ENCODE data around the gene SECISBP2. TPM values are rescaled to one million over a fixed set of nuclear protein-coding genes. Genes with fewer than 3 reads are reported as not detected.

The SECISBP2 gene
- total and polyA plus RNA-seq, 2 donors from 2014 or later = 27.0 to 59.8 TPM

DNA sequence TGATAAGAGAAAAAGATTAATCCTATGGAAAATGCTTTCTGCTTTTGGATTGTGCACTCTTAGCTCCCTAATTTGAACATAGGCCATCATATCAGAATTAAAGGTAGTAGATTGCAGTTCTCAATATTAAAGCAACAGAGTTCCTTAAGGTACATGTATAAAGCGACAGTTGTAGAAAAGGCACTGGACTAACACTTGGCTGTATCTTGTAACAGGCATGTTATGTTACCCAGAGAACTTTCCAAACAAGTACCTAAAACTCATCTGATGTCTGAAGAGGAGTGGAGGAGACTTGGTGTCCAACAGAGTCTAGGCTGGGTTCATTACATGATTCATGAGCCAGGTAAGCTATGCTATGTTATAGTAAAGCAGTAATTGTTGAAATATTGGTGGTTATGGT lies 3.3 kb upstream of the SECISBP2 start:
- TF ChIP-seq, protein P1, sequence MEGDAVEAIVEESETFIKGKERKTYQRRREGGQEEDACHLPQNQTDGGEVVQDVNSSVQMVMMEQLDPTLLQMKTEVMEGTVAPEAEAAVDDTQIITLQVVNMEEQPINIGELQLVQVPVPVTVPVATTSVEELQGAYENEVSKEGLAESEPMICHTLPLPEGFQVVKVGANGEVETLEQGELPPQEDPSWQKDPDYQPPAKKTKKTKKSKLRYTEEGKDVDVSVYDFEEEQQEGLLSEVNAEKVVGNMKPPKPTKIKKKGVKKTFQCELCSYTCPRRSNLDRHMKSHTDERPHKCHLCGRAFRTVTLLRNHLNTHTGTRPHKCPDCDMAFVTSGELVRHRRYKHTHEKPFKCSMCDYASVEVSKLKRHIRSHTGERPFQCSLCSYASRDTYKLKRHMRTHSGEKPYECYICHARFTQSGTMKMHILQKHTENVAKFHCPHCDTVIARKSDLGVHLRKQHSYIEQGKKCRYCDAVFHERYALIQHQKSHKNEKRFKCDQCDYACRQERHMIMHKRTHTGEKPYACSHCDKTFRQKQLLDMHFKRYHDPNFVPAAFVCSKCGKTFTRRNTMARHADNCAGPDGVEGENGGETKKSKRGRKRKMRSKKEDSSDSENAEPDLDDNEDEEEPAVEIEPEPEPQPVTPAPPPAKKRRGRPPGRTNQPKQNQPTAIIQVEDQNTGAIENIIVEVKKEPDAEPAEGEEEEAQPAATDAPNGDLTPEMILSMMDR (IDR thresholded peaks at IDR 0.05; ENCODE audit: borderline replicate concordance, extremely low read depth, insufficient read depth) = no peak
- no peak overlapping the region for H3K9ac ChIP-seq (ENCODE audit: low read length in 3 of 3)
- intact Hi-C loops (cut with DNase I) = no loop called here

DNA sequence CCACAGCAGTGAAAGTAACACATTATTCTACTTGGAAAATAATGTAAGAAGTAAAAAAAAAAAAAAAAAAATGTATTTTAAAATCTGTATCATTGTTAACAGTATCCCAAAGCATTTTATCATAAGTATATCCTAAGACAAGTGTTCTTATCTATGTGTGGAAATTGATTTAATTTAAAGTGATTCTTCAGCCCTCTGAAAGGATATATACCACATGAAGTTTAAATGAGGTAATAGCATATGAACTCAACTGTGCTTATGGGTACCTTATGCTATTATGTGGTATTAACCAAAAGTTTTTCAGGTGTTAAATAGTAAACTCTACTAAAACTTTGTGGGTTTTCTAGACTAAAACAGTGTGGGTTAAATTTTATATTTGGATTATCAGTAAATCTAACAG lies 2.8 kb upstream of the SECISBP2 start:
- H3K4me1 ChIP-seq (ENCODE audit: control insufficient read depth in 2 of 3, insufficient read depth in 2 of 3, low read depth in 1 of 3, low read length in 3 of 3) = peaks cover 3 to 7% (median 4%) of the 10 kb centered on the region in 3 donors

More for the DNA sequence above, 3.3 kb upstream of the SECISBP2 start:
- no peak overlapping the region for H3K27ac ChIP-seq (ENCODE audit: low read depth in 2 of 2, low read length in 2 of 2)
- H3K27me3 ChIP-seq (ENCODE audit: control insufficient read depth, insufficient read depth, low read length) = no peaks in the 10 kb centered on the region
- H3K4me3 ChIP-seq (ENCODE audit: low read length in 3 of 3) = no peak overlapping the region
- peaks cover 0 to 6% (median 0%) of the 10 kb centered on the region in 3 donors for H3K36me3 ChIP-seq (ENCODE audit: control insufficient read depth in 2 of 3, insufficient read depth in 3 of 3, low read length in 3 of 3)
- H3K9me3 ChIP-seq (ENCODE audit: control insufficient read depth in 2 of 3, insufficient read depth in 1 of 3, low read length in 3 of 3) = no peaks in the 10 kb centered on the region
- DNase-seq = no peak
- no peak for FAIRE-seq
- H3K4me1 ChIP-seq (ENCODE audit: control insufficient read depth in 2 of 3, insufficient read depth in 2 of 3, low read depth in 1 of 3, low read length in 3 of 3) = peaks cover 3 to 7% (median 4%) of the 10 kb centered on the region in 3 donors

GRCh38 chr9:89317282-89317681 lies 1.0 kb upstream of the SECISBP2 start:
- H3K27me3 ChIP-seq (ENCODE audit: control insufficient read depth, insufficient read depth, low read length) = no peaks in the 10 kb centered on the region
- no peak overlapping the region for H3K27ac ChIP-seq (ENCODE audit: low read depth in 2 of 2, low read length in 2 of 2)
- FAIRE-seq (no peak), DNase-seq (no peak)
- peaks cover 3 to 4% (median 4%) of the 10 kb centered on the region in 3 donors for H3K4me1 ChIP-seq (ENCODE audit: control insufficient read depth in 2 of 3, insufficient read depth in 2 of 3, low read depth in 1 of 3, low read length in 3 of 3)
- intact Hi-C loops (cut with DNase I) = no loop called here
- H3K9ac ChIP-seq (ENCODE audit: low read length in 3 of 3) = peak overlapping the region in 1 of 3 donors; percentile 4
- no peaks in the 10 kb centered on the region for H3K9me3 ChIP-seq (ENCODE audit: control insufficient read depth in 2 of 3, insufficient read depth in 1 of 3, low read length in 3 of 3)
- peaks cover 0 to 8% (median under 1%) of the 10 kb centered on the region in 3 donors for H3K36me3 ChIP-seq (ENCODE audit: control insufficient read depth in 2 of 3, insufficient read depth in 3 of 3, low read length in 3 of 3)
- TF ChIP-seq, protein P1 (IDR thresholded peaks at IDR 0.05; ENCODE audit: borderline replicate concordance, extremely low read depth, insufficient read depth) = no peak
- H3K4me3 ChIP-seq (ENCODE audit: low read length in 3 of 3) = peak overlapping the region in 2 of 3 donors; percentile 14 to 77

More for the DNA sequence above, 2.8 kb upstream of the SECISBP2 start:
- FAIRE-seq = no peak
- H3K36me3 ChIP-seq (ENCODE audit: control insufficient read depth in 2 of 3, insufficient read depth in 3 of 3, low read length in 3 of 3) = peaks cover 0 to 6% (median 0%) of the 10 kb centered on the region in 3 donors
- TF ChIP-seq, protein P1 (IDR thresholded peaks at IDR 0.05; ENCODE audit: borderline replicate concordance, extremely low read depth, insufficient read depth) = no peak
- no peak for DNase-seq
- H3K27me3 ChIP-seq (ENCODE audit: control insufficient read depth, insufficient read depth, low read length) = no peaks in the 10 kb centered on the region
- H3K9me3 ChIP-seq (ENCODE audit: control insufficient read depth in 2 of 3, insufficient read depth in 1 of 3, low read length in 3 of 3) = no peaks in the 10 kb centered on the region
- H3K4me3 ChIP-seq (ENCODE audit: low read length in 3 of 3) = no peak overlapping the region
- intact Hi-C loops (cut with DNase I) = no loop called here
- H3K9ac ChIP-seq (ENCODE audit: low read length in 3 of 3) = no peak overlapping the region
- no peak overlapping the region for H3K27ac ChIP-seq (ENCODE audit: low read depth in 2 of 2, low read length in 2 of 2)
